HG03039 (cell line): Measurements from ENCODE around the gene F12.
"Not testable (repeated sequence)": the region's sequence is repeated elsewhere in the genome, so short reads cannot be mapped to it uniquely, and the experiment has no call there.

Source experiments
- ATAC-seq: cut with Tn5 transposase; IDR thresholded peaks from one replicate; pipeline ENCODE4 v1.9.1; 2021; ENCODE audit warnings: mild to moderate bottlenecking, moderate library complexity; ENCODE audit not compliant: unreplicated experiment

F12 gene

GRCh38 chr5:177389241-177390169 lies 19.9 kb downstream of the F12 start:
- no peak for ATAC-seq

- ATAC-seq, result no peak
Measured at GRCh38 chr5:177388521-177389052, 20.8 kb downstream of the F12 start.

- no peak for ATAC-seq
Measured at GRCh38 chr5:177387405-177387804, 22.0 kb downstream of the F12 start.

GRCh38 chr5:177386542-177386941 lies 22.8 kb downstream of the F12 start:
- ATAC-seq, result no peak

- ATAC-seq, result no peak
Measured at GRCh38 chr5:177385720-177386119, 23.6 kb downstream of the F12 start.

- ATAC-seq, result no peak
Measured at GRCh38 chr5:177384134-177384533, 25.2 kb downstream of the F12 start, which contains the start of gene SLC34A1. Gene SLC34A1, plus strand, starts transcription at chr5:177384434. Its CDS starts 1,308 bp downstream, at chr5:177385742.

- ATAC-seq, result no peak
Measured at GRCh38 chr5:177383181-177383580, 26.2 kb downstream of the F12 start.

- ATAC-seq, result no peak
Measured at GRCh38 chr5:177382423-177383029, 26.8 kb downstream of the F12 start.

- ATAC-seq, result no peak
Measured at GRCh38 chr5:177380805-177381126, 28.6 kb downstream of the F12 start.

- no peak for ATAC-seq
Measured at GRCh38 chr5:177378884-177379883, 30.2 kb downstream of the F12 start.

- ATAC-seq, result no peak
Measured at GRCh38 chr5:177377851-177378776, 31.2 kb downstream of the F12 start.

- no peak for ATAC-seq
Measured at GRCh38 chr5:177376107-177376506, 33.3 kb downstream of the F12 start.

- ATAC-seq, result not testable (repeated sequence)
Measured at GRCh38 chr5:177375516-177375915, 33.8 kb downstream of the F12 start.

GRCh38 chr5:177374211-177374610 lies 35.2 kb downstream of the F12 start:
- ATAC-seq, result no peak

- no peak for ATAC-seq
Measured at GRCh38 chr5:177373806-177374205, 35.6 kb downstream of the F12 start.

- ATAC-seq, result no peak
Measured at GRCh38 chr5:177372910-177373309, 36.5 kb downstream of the F12 start.

GRCh38 chr5:177372034-177372896 lies 37.1 kb downstream of the F12 start:
- ATAC-seq, result no peak

GRCh38 chr5:177371120-177372033 lies 38.0 kb downstream of the F12 start:
- ATAC-seq, result no peak
